ENCODE results near the gene ATP1A4.
"Not testable (repeated sequence)": the region's sequence is repeated elsewhere in the genome, so short reads cannot be mapped to it uniquely, and the experiment has no call there.

ATP1A4 gene

GRCh38 chr1:160123726-160124125 is 27.7 kb upstream of the ATP1A4 start:
- DNase-seq (ENCODE audit: low spot score), result no peak

- DNase-seq (ENCODE audit: low spot score), result peak; percentile 49
These were observed 26.5 kb upstream of the ATP1A4 start for GRCh38 chr1:160124705-160125478.

GRCh38 chr1:160125746-160126145 is 25.7 kb upstream of the ATP1A4 start:
- DNase-seq (ENCODE audit: low spot score), result no peak

GRCh38 chr1:160126342-160126741 is 25.1 kb upstream of the ATP1A4 start:
- not testable (repeated sequence) for DNase-seq (ENCODE audit: low spot score)

GRCh38 chr1:160127381-160127780 is 24.0 kb upstream of the ATP1A4 start:
- DNase-seq (ENCODE audit: low spot score), result no peak

- DNase-seq (ENCODE audit: low spot score), result no peak
These were observed 23.4 kb upstream of the ATP1A4 start for GRCh38 chr1:160127865-160128523.

- no peak for DNase-seq (ENCODE audit: low spot score)
These were observed 22.8 kb upstream of the ATP1A4 start for GRCh38 chr1:160128636-160129035.

- DNase-seq (ENCODE audit: low spot score), result no peak
These were observed 22.4 kb upstream of the ATP1A4 start for GRCh38 chr1:160129046-160129445.

- no peak for DNase-seq (ENCODE audit: low spot score)
These were observed 21.8 kb upstream of the ATP1A4 start for GRCh38 chr1:160129558-160129957.

GRCh38 chr1:160129966-160130365 is 21.4 kb upstream of the ATP1A4 start:
- DNase-seq (ENCODE audit: low spot score), result no peak

- no peak for DNase-seq (ENCODE audit: low spot score)
These were observed 20.9 kb upstream of the ATP1A4 start for GRCh38 chr1:160130486-160130885.

GRCh38 chr1:160130939-160131338 is 20.5 kb upstream of the ATP1A4 start:
- no peak for DNase-seq (ENCODE audit: low spot score)

- DNase-seq (ENCODE audit: low spot score), result no peak
These were observed 19.4 kb upstream of the ATP1A4 start for GRCh38 chr1:160131803-160132565.

GRCh38 chr1:160133990-160134770 is 17.2 kb upstream of the ATP1A4 start:
- no peak for DNase-seq (ENCODE audit: low spot score)

- no peak for DNase-seq (ENCODE audit: low spot score)
These were observed 16.4 kb upstream of the ATP1A4 start for GRCh38 chr1:160134791-160135572.

- no peak for DNase-seq (ENCODE audit: low spot score)
These were observed 15.1 kb upstream of the ATP1A4 start for GRCh38 chr1:160136121-160136925.

GRCh38 chr1:160136926-160137200 is 14.5 kb upstream of the ATP1A4 start:
- no peak for DNase-seq (ENCODE audit: low spot score)

GRCh38 chr1:160137216-160137862 is 14.1 kb upstream of the ATP1A4 start:
- DNase-seq (ENCODE audit: low spot score), result no peak

GRCh38 chr1:160139840-160140239 is 11.6 kb upstream of the ATP1A4 start:
- no peak for DNase-seq (ENCODE audit: low spot score)

GRCh38 chr1:160143695-160144094 is 7.7 kb upstream of the ATP1A4 start:
- DNase-seq (ENCODE audit: low spot score), result no peak
